Nephron (organoid): ENCODE data around the gene TRIM44.

Experiments
- H3K27ac Mint-ChIP-seq, 3 experiments: 2 replicates each; pipeline ENCODE4 v1.8.0; 2020; ENCODE audit warnings: mixed read lengths in 3 of 3, mild to moderate bottlenecking in 2 of 3, moderate library complexity in 1 of 3
- H3K27me3 Mint-ChIP-seq: 2 replicates; pipeline ENCODE4 v1.8.0; 2021; ENCODE audit warnings: low read depth, mild to moderate bottlenecking, moderate library complexity, mixed read lengths
- H3K36me3 Mint-ChIP-seq: 2 replicates; pipeline ENCODE4 v1.8.0; 2020; ENCODE audit warnings: low read depth, mixed read lengths
- H3K4me1 Mint-ChIP-seq: 2 replicates; pipeline ENCODE4 v1.8.0; 2020; ENCODE audit warnings: mixed read lengths
- H3K4me3 Mint-ChIP-seq, 3 experiments: 2 replicates each; pipeline ENCODE4 v1.8.0; 2020; ENCODE audit warnings: mild to moderate bottlenecking in 3 of 3, mixed read lengths in 3 of 3, moderate library complexity in 2 of 3
- H3K9me3 Mint-ChIP-seq: 2 replicates; pipeline ENCODE4 v1.8.0; 2020; ENCODE audit warnings: mixed read lengths
- TF ChIP-seq, protein P1 (sequence below), 3 experiments: fragments of 200-600 bp; sonication (generic); IDR thresholded peaks; one replicate each; pipeline ENCODE4 v1.5.0; 2021; ENCODE audit warnings: antibody characterized with exemption in 3 of 3; ENCODE audit not compliant: unreplicated experiment in 3 of 3

TRIM44 gene

DNA sequence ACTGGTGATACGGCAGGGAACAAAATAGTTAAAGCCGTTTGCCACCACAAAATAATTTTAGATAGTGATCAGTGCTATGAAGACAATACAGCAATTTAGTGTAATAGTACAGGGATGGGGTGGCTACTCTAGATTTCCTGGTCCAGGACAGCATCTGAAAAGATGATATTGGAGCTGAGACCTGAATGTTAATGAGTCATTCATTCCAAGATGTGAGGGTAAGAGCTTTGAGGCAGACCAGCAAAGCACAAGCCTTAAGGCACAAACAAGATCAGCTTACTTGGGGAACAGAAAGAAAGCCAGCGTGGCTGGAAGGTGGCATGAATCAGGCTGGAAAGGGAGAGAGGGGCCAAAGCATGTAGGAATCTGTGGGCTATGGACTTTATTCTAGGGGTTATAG is 132.3 kb downstream of the TRIM44 start:
- Mint-ChIP-seq H3K27ac (no peak overlapping the region), H3K4me1 (peaks cover 28% of the 10 kb centered on the region), H3K36me3 (peaks cover 11% of the 10 kb centered on the region), H3K4me3 (no peak overlapping the region), H3K9me3 (no peaks in the 10 kb centered on the region), H3K27me3 (no peaks in the 10 kb centered on the region)
- TF ChIP-seq, protein P1, sequence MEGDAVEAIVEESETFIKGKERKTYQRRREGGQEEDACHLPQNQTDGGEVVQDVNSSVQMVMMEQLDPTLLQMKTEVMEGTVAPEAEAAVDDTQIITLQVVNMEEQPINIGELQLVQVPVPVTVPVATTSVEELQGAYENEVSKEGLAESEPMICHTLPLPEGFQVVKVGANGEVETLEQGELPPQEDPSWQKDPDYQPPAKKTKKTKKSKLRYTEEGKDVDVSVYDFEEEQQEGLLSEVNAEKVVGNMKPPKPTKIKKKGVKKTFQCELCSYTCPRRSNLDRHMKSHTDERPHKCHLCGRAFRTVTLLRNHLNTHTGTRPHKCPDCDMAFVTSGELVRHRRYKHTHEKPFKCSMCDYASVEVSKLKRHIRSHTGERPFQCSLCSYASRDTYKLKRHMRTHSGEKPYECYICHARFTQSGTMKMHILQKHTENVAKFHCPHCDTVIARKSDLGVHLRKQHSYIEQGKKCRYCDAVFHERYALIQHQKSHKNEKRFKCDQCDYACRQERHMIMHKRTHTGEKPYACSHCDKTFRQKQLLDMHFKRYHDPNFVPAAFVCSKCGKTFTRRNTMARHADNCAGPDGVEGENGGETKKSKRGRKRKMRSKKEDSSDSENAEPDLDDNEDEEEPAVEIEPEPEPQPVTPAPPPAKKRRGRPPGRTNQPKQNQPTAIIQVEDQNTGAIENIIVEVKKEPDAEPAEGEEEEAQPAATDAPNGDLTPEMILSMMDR (IDR thresholded peaks at IDR 0.05; ENCODE audit: unreplicated experiment in 3 of 3) = no peak

DNA sequence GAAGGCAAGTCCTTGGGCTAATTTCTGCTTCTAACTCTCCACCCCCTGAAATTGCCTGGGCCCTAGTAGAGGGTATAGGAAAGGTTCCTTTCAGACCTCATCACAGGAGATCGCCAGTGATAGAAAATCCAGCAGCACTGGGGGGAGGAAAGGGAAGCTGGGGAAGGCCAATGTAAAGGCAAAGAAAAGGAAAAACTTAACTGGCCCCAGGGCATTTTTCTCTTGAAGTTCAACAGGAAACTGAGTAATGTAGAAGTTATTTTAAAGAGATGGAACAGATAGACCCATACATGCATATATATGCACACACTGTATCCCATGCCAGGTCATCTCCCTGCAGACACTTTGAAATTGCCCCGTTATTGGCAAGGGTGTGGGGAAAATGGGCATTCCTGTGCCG is 134.0 kb downstream of the TRIM44 start:
- peaks cover 13% of the 10 kb centered on the region for H3K36me3 Mint-ChIP-seq
- H3K27me3 Mint-ChIP-seq = no peaks in the 10 kb centered on the region
- no peaks in the 10 kb centered on the region for H3K9me3 Mint-ChIP-seq
- H3K27ac Mint-ChIP-seq = no peak overlapping the region
- peaks cover 16% of the 10 kb centered on the region for H3K4me1 Mint-ChIP-seq
- TF ChIP-seq, protein P1 (IDR thresholded peaks at IDR 0.05; ENCODE audit: unreplicated experiment in 3 of 3) = no peak
- H3K4me3 Mint-ChIP-seq = no peak overlapping the region

DNA sequence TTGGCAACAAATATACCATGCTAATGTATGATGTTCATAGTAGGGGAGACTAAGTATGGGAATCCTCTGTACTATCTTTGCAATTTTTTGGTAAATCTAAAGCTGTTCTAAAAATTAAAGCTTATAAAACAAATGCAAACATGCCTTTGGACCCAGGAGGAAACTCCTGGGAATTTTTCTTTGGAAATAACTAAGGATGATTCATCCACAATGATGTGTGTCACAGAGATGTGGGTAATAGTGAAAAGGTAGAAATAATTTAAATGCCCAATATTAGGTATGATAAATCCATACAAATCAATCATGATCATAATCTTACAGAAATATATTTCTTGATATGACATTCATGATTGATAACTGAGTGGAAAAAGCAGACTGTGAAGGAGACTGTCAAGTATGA is 135.8 kb downstream of the TRIM44 start:
- Mint-ChIP-seq H3K36me3 (peaks cover 13% of the 10 kb centered on the region), H3K27ac (no peak overlapping the region), H3K4me1 (peaks cover 3% of the 10 kb centered on the region), H3K4me3 (no peak overlapping the region), H3K27me3 (no peaks in the 10 kb centered on the region), H3K9me3 (no peaks in the 10 kb centered on the region)
- TF ChIP-seq, protein P1 (IDR thresholded peaks at IDR 0.05; ENCODE audit: unreplicated experiment in 3 of 3) = no peak

DNA sequence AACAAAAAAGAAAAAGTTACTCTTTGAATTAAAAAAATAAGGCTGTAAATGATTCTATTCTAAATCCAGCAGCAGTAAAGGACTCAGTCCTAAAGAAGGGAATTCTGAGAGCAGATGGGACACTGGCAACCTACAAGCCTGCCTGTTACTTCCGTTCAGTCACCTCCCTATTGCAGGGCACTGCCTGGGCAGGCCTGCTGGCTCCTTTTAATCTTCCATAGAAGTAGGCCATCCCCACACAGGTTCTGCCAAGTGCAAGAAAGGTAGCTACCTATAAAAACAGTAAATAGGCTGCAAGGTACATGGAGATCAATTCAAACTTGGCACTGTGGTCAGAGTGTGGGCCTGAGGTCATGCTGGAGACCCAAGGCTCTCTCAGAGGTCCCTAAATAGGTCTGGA is 136.4 kb downstream of the TRIM44 start:
- Mint-ChIP-seq H3K4me1 (peaks cover 3% of the 10 kb centered on the region), H3K27me3 (no peaks in the 10 kb centered on the region), H3K27ac (no peak overlapping the region), H3K36me3 (peaks cover 13% of the 10 kb centered on the region), H3K4me3 (no peak overlapping the region), H3K9me3 (no peaks in the 10 kb centered on the region)
- TF ChIP-seq, protein P1 (IDR thresholded peaks at IDR 0.05; ENCODE audit: unreplicated experiment in 3 of 3) = no peak

DNA sequence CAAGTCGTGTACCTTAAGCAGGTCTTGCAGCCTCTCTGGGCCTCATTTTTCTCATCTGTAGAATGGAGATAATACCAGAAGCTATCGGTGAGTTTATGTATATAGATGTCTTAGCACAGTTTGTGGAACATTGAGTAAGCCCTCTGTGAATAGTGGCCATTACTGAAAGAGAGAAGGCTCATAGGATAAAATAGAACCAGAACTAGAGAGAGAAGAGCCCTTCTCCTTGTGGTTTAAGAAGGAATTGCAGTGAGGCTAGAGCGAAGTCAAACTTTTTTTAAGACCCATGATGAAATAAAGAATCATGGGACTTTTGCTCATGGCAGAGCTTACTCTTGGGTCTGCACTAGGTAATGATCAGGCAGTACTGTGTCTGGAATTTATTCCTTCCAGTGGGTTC is 137.1 kb downstream of the TRIM44 start:
- TF ChIP-seq, protein P1 (IDR thresholded peaks at IDR 0.05; ENCODE audit: unreplicated experiment in 3 of 3) = peak in 1 of 3 experiments; percentile 10
- H3K4me3 Mint-ChIP-seq = no peak overlapping the region
- peaks cover 3% of the 10 kb centered on the region for H3K4me1 Mint-ChIP-seq
- H3K27ac Mint-ChIP-seq = no peak overlapping the region
- H3K36me3 Mint-ChIP-seq = peaks cover 13% of the 10 kb centered on the region
- H3K9me3 Mint-ChIP-seq = no peaks in the 10 kb centered on the region
- no peaks in the 10 kb centered on the region for H3K27me3 Mint-ChIP-seq
